ENCODE results near the gene LMAN1L.

The LMAN1L gene

DNA sequence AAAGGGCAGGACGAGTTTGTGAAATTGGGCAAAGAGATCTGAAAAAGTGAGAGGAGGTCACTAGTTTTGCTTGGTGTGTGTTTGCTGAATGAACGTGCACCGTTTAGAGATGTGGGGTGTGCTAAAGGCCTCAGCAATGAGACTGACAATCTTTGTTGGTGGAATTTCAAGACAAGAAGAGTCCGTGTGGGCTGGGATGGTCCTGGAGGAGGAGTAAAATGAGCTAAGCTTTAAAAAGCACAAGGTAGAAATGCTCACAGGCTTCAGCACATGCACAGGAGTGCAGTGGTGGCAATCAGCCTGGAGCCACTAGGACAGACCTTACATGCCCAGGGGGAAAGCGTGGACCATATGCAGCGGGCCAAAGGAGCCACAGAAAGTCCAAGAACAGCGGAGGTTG lies 12.3 kb downstream of the LMAN1L start:
- Histone ChIP-seq H3K4me3 (ENCODE audit: low read length) (no peak overlapping the region), H3F3A (ENCODE audit: insufficient read depth, low read length) (no peaks in the 10 kb centered on the region), H2AFZ (ENCODE audit: low read length) (no peak overlapping the region), H3K79me2 (ENCODE audit: low read length) (no peaks in the 10 kb centered on the region), H3K9me3 (replicated peaks; ENCODE audit: insufficient read depth, low read length) (no peaks in the 10 kb centered on the region), H3K27me3 (replicated peaks; ENCODE audit: insufficient read depth, low read length) (peaks cover 65% of the 10 kb centered on the region), H3K9me2 (replicated peaks; ENCODE audit: insufficient read depth, low read length) (no peaks in the 10 kb centered on the region), H4K20me1 (ENCODE audit: insufficient read depth, low read length) (no peaks in the 10 kb centered on the region), H3K36me3 (replicated peaks; ENCODE audit: insufficient read depth, low read length) (no peaks in the 10 kb centered on the region), H3K4me2 (ENCODE audit: low read depth, low read length) (no peak overlapping the region), H3K4me1 (ENCODE audit: low read length) (0 out of 2 replicates have a peak, but pooled peaks cover 6% of the 10 kb centered on the region), H3K27ac (ENCODE audit: low read length) (no peak overlapping the region), H3K9ac (ENCODE audit: low read length) (no peak overlapping the region)
- TF ChIP-seq EZH2 (optimal IDR thresholded peaks at IDR 0.05; ENCODE audit: low read depth, low read length) (no peak), EZH2phosphoT487 (IDR thresholded peaks at IDR 0.05; ENCODE audit: low read length) (no peak)
- TF ChIP-seq, protein P1, sequence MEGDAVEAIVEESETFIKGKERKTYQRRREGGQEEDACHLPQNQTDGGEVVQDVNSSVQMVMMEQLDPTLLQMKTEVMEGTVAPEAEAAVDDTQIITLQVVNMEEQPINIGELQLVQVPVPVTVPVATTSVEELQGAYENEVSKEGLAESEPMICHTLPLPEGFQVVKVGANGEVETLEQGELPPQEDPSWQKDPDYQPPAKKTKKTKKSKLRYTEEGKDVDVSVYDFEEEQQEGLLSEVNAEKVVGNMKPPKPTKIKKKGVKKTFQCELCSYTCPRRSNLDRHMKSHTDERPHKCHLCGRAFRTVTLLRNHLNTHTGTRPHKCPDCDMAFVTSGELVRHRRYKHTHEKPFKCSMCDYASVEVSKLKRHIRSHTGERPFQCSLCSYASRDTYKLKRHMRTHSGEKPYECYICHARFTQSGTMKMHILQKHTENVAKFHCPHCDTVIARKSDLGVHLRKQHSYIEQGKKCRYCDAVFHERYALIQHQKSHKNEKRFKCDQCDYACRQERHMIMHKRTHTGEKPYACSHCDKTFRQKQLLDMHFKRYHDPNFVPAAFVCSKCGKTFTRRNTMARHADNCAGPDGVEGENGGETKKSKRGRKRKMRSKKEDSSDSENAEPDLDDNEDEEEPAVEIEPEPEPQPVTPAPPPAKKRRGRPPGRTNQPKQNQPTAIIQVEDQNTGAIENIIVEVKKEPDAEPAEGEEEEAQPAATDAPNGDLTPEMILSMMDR (IDR thresholded peaks at IDR 0.05; ENCODE audit: low read length): no peak
- no peak for DNase-seq

DNA sequence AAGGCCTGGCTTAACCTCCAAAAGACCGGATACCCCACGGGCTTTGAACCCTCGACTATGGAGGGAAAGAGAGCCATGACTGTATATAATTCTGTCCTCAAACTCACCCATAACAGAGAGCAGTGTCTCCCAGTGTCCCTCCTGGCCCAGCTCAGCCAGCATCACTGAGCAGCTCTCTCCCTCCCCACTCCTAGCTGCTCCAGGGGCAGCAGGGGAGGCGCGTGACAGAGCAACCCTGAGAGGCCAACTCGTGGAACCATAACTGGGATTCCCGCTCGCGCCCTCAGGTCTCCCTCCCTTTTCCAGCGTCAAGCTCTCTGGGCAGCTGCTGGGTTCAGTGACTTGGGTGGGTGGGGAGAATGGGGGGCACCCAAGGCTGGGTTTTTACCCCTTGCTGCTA lies 13.2 kb downstream of the LMAN1L start:
- TF ChIP-seq EZH2 (optimal IDR thresholded peaks at IDR 0.05; ENCODE audit: low read depth, low read length): no peak
- TF ChIP-seq EZH2phosphoT487 (IDR thresholded peaks at IDR 0.05; ENCODE audit: low read length): no peak
- TF ChIP-seq, protein P1 (IDR thresholded peaks at IDR 0.05; ENCODE audit: low read length): no peak
- DNase-seq: no peak
- Histone ChIP-seq H3K9ac (ENCODE audit: low read length) (no peak overlapping the region), H3K79me2 (ENCODE audit: low read length) (no peaks in the 10 kb centered on the region), H4K20me1 (ENCODE audit: insufficient read depth, low read length) (no peaks in the 10 kb centered on the region), H3K4me3 (ENCODE audit: low read length) (no peak overlapping the region), H3K9me2 (replicated peaks; ENCODE audit: insufficient read depth, low read length) (no peaks in the 10 kb centered on the region), H3K4me2 (ENCODE audit: low read depth, low read length) (no peak overlapping the region), H3K9me3 (replicated peaks; ENCODE audit: insufficient read depth, low read length) (no peaks in the 10 kb centered on the region), H3K36me3 (replicated peaks; ENCODE audit: insufficient read depth, low read length) (no peaks in the 10 kb centered on the region), H3K27ac (ENCODE audit: low read length) (no peak overlapping the region), H2AFZ (ENCODE audit: low read length) (no peak overlapping the region), H3K27me3 (replicated peaks; ENCODE audit: insufficient read depth, low read length) (peaks cover 66% of the 10 kb centered on the region), H3K4me1 (ENCODE audit: low read length) (0 out of 2 replicates have a peak, but pooled peaks cover 4% of the 10 kb centered on the region), H3F3A (ENCODE audit: insufficient read depth, low read length) (no peaks in the 10 kb centered on the region)

DNA sequence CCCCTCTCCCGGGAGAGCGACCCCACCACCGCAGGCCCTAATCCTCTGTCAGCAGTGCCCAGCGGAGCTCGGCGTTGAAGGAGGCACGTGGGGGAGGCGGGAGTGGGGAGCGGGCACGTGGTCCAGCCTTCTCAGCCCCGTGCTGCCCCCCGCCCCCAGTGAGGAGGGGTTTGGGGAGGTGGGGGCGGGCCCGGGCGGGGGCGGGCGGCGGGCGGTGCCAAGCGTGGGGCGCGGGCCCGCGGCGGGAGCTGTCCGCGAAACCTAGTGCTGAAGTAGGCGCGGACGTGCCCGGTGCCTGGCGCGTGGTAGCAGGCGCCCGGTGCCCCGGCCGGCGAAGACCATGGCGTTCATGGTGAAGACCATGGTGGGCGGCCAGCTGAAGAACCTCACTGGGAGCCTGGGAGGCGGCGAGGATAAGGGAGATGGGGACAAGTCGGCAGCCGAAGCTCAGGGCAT lies 13.8 kb downstream of the LMAN1L start, which contains the start of gene CPLX3:
CPLX3 (plus strand) TSS at position 264 of the 456 bp plus-strand sequence; CDS start at position 341, 77 bp downstream.
- no peaks in the 10 kb centered on the region for H3K4me1 ChIP-seq (ENCODE audit: low read length)
- H4K20me1 ChIP-seq (ENCODE audit: insufficient read depth, low read length): no peaks in the 10 kb centered on the region
- no peaks in the 10 kb centered on the region for H3K9me3 ChIP-seq (replicated peaks; ENCODE audit: insufficient read depth, low read length)
- no peaks in the 10 kb centered on the region for H3K79me2 ChIP-seq (ENCODE audit: low read length)
- H3K36me3 ChIP-seq (replicated peaks; ENCODE audit: insufficient read depth, low read length): no peaks in the 10 kb centered on the region
- no peak within 1 kb of the TSS for H3K4me3 ChIP-seq (ENCODE audit: low read length)
- H3K27me3 ChIP-seq (replicated peaks; ENCODE audit: insufficient read depth, low read length): peaks cover 72% of the 10 kb centered on the region
- H3K9me2 ChIP-seq (replicated peaks; ENCODE audit: insufficient read depth, low read length): no peaks in the 10 kb centered on the region
- H3K27ac ChIP-seq (ENCODE audit: low read length): no peak within 1 kb of the TSS
- DNase-seq: peak; percentile 33
- no peak within 1 kb of the TSS for H2AFZ ChIP-seq (ENCODE audit: low read length)
- no peak within 1 kb of the TSS for H3K9ac ChIP-seq (ENCODE audit: low read length)
- TF ChIP-seq EZH2phosphoT487 (IDR thresholded peaks at IDR 0.05; ENCODE audit: low read length) (no peak), EZH2 (optimal IDR thresholded peaks at IDR 0.05; ENCODE audit: low read depth, low read length) (no peak)
- TF ChIP-seq, protein P1 (IDR thresholded peaks at IDR 0.05; ENCODE audit: low read length): no peak
- no peaks in the 10 kb centered on the region for H3F3A ChIP-seq (ENCODE audit: insufficient read depth, low read length)
- H3K4me2 ChIP-seq (ENCODE audit: low read depth, low read length): no peak within 1 kb of the TSS
